Cardiac muscle cell (in vitro differentiated cells and primary cell): Measurements from ENCODE around the gene TRPC4. TPM values are rescaled to one million over a fixed set of nuclear protein-coding genes. Genes with fewer than 3 reads are reported as not detected.

Source experiments
- DNase-seq, 2 donors: peaks; one replicate each; pipeline versions ENCODE4 v3.0.0 to v3.0.0-alpha.2; 2010 to 2017; ENCODE audit warnings: low read depth in 1 of 2, low spot score in 1 of 2
- H3K27ac ChIP-seq: fragments of 200-600 bp; sonication (generic); 2 replicates; pipeline ENCODE4 v1.5.1; 2016
- H3K27me3 ChIP-seq: fragments of 200-600 bp; sonication (generic); 2 replicates; pipeline ENCODE4 v1.6.0; 2016; ENCODE audit warnings: control low read depth
- H3K36me3 ChIP-seq: fragments of 200-600 bp; sonication (generic); 2 replicates; pipeline ENCODE4 v1.5.1; 2016; ENCODE audit warnings: control low read depth
- H3K4me1 ChIP-seq: fragments of 200-600 bp; sonication (generic); 2 replicates; pipeline ENCODE4 v1.8.1; 2017; ENCODE audit warnings: low read depth, mild to moderate bottlenecking, mixed run types
- H3K4me3 ChIP-seq: fragments of 200-600 bp; sonication (generic); 2 replicates; pipeline ENCODE4 v1.5.1; 2016; ENCODE audit warnings: mild to moderate bottlenecking
- H3K9me3 ChIP-seq: fragments of 200-600 bp; sonication (generic); 2 replicates; pipeline ENCODE4 v1.5.1; 2017; ENCODE audit warnings: low read depth, mild to moderate bottlenecking, control low read depth
- CTCF ChIP-seq: IDR thresholded peaks from 2 replicates; pipeline ENCODE4 v1.5.1; 2012; ENCODE audit warnings: low read depth, mild to moderate bottlenecking, low read length
- polyA plus RNA-seq: library from polyadenylated mRNA; unstranded; fragments of >200 nt; fragmentation: Nextera tagmentation; extraction: Ambion mirVana; gene quantifications from 2 replicates; pipeline ENCODE4 v1.2.1, GENCODE V29; 2016
- total RNA-seq: library from RNA; depleted of rRNA; stranded (reverse); fragments of >200 nt; gene quantifications from 2 replicates; pipeline ENCODE4 v1.2.3, GENCODE V29; 2016

The TRPC4 gene
- total and polyA plus RNA-seq, 2 experiments from 2014 or later, result 0.09 to 0.28 TPM

- no peaks in the 10 kb centered on the region for H3K4me1 ChIP-seq
- no peaks in the 10 kb centered on the region for H3K27me3 ChIP-seq
- TF ChIP-seq CTCF, result peak; percentile 48
- H3K4me3 ChIP-seq, result no peak overlapping the region
- no peak overlapping the region for H3K27ac ChIP-seq
- no peak for DNase-seq
- no peaks in the 10 kb centered on the region for H3K9me3 ChIP-seq
- H3K36me3 ChIP-seq, result no peaks in the 10 kb centered on the region
Measured at GRCh38 chr13:37608750-37609339, 260.7 kb downstream of the TRPC4 start.

- Histone ChIP-seq H3K9me3 (no peaks in the 10 kb centered on the region), H3K36me3 (no peaks in the 10 kb centered on the region), H3K4me3 (no peak overlapping the region), H3K4me1 (no peaks in the 10 kb centered on the region), H3K27ac (no peak overlapping the region), H3K27me3 (no peaks in the 10 kb centered on the region)
- peak; percentile 55 for TF ChIP-seq CTCF
- DNase-seq, result peak; percentile 16 to 51
Measured at GRCh38 chr13:37602733-37603381, 266.7 kb downstream of the TRPC4 start.

- Histone ChIP-seq H3K4me3 (no peak overlapping the region), H3K27ac (no peak overlapping the region)
- TF ChIP-seq CTCF, result no peak
Measured at GRCh38 chr13:37601648-37602440, 267.7 kb downstream of the TRPC4 start.

GRCh38 chr13:37599519-37599918, 270.1 kb downstream of the TRPC4 start:
- no peaks in the 10 kb centered on the region for H3K4me1 ChIP-seq
- no peak for TF ChIP-seq CTCF
- no peaks in the 10 kb centered on the region for H3K36me3 ChIP-seq
- H3K4me3 ChIP-seq, result no peak overlapping the region
- no peaks in the 10 kb centered on the region for H3K9me3 ChIP-seq
- peak in 1 of 2 donors; percentile 56 for DNase-seq
- H3K27ac ChIP-seq, result no peak overlapping the region
- H3K27me3 ChIP-seq, result no peaks in the 10 kb centered on the region

More at GRCh38 chr13:37601648-37602440, 267.7 kb downstream of the TRPC4 start:
- no peak for DNase-seq
- Histone ChIP-seq H3K36me3 (no peaks in the 10 kb centered on the region), H3K4me1 (no peaks in the 10 kb centered on the region), H3K27me3 (no peaks in the 10 kb centered on the region), H3K9me3 (no peaks in the 10 kb centered on the region)

GRCh38 chr13:37598597-37598996, 271.0 kb downstream of the TRPC4 start, which contains the start of gene POSTN:
Gene POSTN, minus strand, starts transcription at chr13:37598768. Its CDS starts 42 bp downstream, at chr13:37598726.
- Histone ChIP-seq H3K4me3 (no peak within 1 kb of the TSS), H3K9me3 (no peaks in the 10 kb centered on the region)
- TF ChIP-seq CTCF, result no peak

More at GRCh38 chr13:37598597-37598996, 271.0 kb downstream of the TRPC4 start, which contains the start of gene POSTN:
- peak; percentile 9 to 82 for DNase-seq
- Histone ChIP-seq H3K27me3 (no peaks in the 10 kb centered on the region), H3K4me1 (no peaks in the 10 kb centered on the region), H3K36me3 (no peaks in the 10 kb centered on the region), H3K27ac (no peak within 1 kb of the TSS)
